ENCODE results near the gene LRBA. TPM values are rescaled to one million over a fixed set of nuclear protein-coding genes. Genes with fewer than 3 reads are reported as not detected.

The LRBA gene
- total RNA-seq, 2 donors from 2014 or later, result 55.5 to 77.7 TPM

DNA sequence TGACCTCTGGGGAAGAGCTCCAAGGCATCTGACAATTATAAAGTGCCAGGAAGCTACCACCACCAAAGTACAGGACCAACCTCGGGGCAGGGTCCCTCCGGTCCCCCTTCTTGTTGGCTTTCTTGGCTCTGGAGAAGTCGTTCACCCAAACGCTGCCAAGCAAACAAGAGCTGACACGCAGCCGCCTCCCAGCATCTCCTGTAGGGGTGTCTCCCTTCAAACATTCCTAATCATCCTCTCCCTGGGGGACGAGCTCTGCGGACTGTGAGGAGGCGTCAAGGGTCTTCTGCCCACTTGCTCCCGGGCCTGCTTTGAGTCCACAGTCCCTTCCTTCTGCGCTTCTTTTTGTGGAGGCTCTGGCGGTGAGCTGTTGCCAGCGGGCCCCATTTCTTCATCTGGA lies 592.0 kb downstream of the LRBA start:
- H3K36me3 ChIP-seq, result no peaks in the 10 kb centered on the region
- H3K4me1 ChIP-seq, result no peaks in the 10 kb centered on the region
- DNase-seq, result no peak
- no peaks in the 10 kb centered on the region for H3K27me3 ChIP-seq
- intact Hi-C loops (cut with DNase I), result no loop called here
- no peak overlapping the region for H3K27ac ChIP-seq
- no peaks in the 10 kb centered on the region for H3K9me3 ChIP-seq
- H3K4me3 ChIP-seq, result no peak overlapping the region
- TF ChIP-seq, protein P1, sequence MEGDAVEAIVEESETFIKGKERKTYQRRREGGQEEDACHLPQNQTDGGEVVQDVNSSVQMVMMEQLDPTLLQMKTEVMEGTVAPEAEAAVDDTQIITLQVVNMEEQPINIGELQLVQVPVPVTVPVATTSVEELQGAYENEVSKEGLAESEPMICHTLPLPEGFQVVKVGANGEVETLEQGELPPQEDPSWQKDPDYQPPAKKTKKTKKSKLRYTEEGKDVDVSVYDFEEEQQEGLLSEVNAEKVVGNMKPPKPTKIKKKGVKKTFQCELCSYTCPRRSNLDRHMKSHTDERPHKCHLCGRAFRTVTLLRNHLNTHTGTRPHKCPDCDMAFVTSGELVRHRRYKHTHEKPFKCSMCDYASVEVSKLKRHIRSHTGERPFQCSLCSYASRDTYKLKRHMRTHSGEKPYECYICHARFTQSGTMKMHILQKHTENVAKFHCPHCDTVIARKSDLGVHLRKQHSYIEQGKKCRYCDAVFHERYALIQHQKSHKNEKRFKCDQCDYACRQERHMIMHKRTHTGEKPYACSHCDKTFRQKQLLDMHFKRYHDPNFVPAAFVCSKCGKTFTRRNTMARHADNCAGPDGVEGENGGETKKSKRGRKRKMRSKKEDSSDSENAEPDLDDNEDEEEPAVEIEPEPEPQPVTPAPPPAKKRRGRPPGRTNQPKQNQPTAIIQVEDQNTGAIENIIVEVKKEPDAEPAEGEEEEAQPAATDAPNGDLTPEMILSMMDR (IDR thresholded peaks at IDR 0.05), result no peak
- no peak overlapping the region for H3K9ac ChIP-seq (ENCODE audit: low read depth in 2 of 2, low read length in 2 of 2)

DNA sequence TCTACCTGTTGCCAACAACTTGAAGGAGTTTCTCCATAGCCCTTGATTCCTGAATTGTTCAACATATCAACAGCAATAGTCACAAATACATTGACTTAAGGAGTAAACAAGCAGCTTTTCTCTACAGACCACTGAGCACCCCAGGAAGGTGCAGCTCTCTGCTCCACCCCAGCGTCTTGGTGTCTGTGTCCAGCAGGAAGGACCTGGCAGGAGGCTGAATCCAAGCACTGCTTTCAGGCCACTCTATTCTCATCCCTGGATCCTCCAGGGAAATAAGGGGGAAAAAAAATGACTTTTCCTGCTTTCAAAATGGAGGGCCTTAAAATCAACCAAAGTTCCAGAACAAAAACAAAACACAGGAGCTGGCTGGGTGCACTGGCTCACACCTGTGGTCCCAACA lies 593.5 kb downstream of the LRBA start:
- Histone ChIP-seq H3K36me3 (no peaks in the 10 kb centered on the region), H3K27me3 (no peaks in the 10 kb centered on the region), H3K9me3 (no peaks in the 10 kb centered on the region), H3K4me3 (no peak overlapping the region), H3K27ac (no peak overlapping the region), H3K9ac (ENCODE audit: low read depth in 2 of 2, low read length in 2 of 2) (no peak overlapping the region), H3K4me1 (no peaks in the 10 kb centered on the region)
- no peak for DNase-seq
- intact Hi-C loops (cut with DNase I), result no loop called here
- TF ChIP-seq, protein P1 (IDR thresholded peaks at IDR 0.05), result no peak

DNA sequence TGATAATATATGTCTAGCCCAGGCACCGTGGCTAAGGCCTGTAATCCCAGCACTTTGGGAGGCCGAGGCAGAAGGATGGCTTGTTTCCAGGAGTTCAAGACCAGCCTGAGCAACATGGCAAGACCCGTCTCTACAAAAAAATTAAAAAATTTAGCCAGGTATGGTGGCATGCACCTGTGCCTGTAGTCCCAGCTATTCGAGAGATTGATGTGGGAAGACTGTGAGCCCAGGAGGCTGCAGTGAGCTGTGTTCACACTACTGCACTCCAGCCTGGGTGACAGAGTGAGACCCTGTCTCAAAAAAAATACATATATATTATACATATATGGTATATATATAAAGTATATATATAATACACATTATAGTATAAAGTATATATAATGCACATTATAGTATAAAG lies 595.1 kb downstream of the LRBA start:
- H3K27me3 ChIP-seq, result no peaks in the 10 kb centered on the region
- no peak overlapping the region for H3K9ac ChIP-seq (ENCODE audit: low read depth in 2 of 2, low read length in 2 of 2)
- TF ChIP-seq, protein P1 (IDR thresholded peaks at IDR 0.05), result no peak

DNA sequence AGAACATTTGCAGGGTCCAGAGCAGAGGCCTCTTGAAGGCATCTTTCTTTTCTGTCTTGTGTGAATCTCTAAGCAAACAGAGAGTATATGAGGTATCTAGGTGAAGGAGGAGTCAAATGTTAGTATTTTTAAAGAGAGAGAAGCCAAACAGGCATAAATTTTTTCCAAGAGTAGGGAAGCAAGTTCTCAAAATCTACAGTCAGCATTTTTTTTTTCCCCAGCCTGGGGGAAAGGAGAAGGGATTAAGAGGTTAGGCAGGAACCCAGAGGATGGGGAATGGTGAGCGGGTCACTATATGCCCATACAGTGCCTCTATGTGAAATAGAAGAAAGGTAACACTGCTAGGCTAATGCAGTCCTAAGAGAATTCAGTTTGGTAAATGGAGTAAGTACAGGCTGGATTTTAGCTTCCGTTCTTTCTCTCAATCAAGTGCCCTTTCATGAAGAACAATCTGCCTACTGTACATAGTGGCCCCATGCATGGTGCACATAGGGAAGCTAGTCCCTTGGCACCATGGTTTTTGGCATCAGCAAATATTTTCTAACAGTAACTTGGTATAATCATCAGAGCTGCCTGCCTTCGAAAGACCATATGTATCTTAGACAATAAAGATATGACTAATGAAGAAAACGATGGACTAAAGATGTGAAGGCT lies 596.2 kb downstream of the LRBA start:
- Histone ChIP-seq H3K27ac (no peak overlapping the region), H3K4me1 (no peaks in the 10 kb centered on the region), H3K27me3 (no peaks in the 10 kb centered on the region), H3K4me3 (no peak overlapping the region), H3K9me3 (no peaks in the 10 kb centered on the region), H3K9ac (ENCODE audit: low read depth in 2 of 2, low read length in 2 of 2) (no peak overlapping the region), H3K36me3 (no peaks in the 10 kb centered on the region)
- TF ChIP-seq, protein P1 (IDR thresholded peaks at IDR 0.05), result no peak
- intact Hi-C loops (cut with DNase I), result no loop called here
- DNase-seq, result no peak

More for the DNA sequence above, 595.1 kb downstream of the LRBA start:
- intact Hi-C loops (cut with DNase I), result no loop called here
- Histone ChIP-seq H3K27ac (no peak overlapping the region), H3K4me3 (no peak overlapping the region), H3K36me3 (no peaks in the 10 kb centered on the region), H3K4me1 (no peaks in the 10 kb centered on the region), H3K9me3 (no peaks in the 10 kb centered on the region)
- no peak for DNase-seq

DNA sequence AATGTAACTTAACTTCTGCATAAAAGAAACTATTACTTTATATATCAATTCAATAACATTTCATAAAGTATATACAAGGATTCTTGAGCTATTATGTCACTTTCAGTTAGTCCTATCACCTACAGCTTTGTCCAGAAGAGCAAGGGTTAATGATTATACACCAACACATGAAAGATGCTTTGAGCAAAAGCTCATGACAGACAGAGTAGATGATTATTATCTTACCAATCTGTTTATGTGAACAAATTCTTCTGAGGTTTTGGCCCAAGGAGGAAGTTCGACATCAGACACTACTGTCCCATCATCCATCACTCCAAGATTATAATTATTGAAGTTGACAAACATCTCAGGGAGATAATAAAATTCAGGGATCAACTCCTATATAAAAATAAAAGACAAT lies 599.9 kb downstream of the LRBA start:
- TF ChIP-seq, protein P1 (IDR thresholded peaks at IDR 0.05), result no peak

More for the DNA sequence above, 599.9 kb downstream of the LRBA start:
- Histone ChIP-seq H3K27ac (no peak overlapping the region), H3K36me3 (no peaks in the 10 kb centered on the region), H3K4me3 (no peak overlapping the region), H3K27me3 (no peaks in the 10 kb centered on the region), H3K9me3 (no peaks in the 10 kb centered on the region), H3K4me1 (no peaks in the 10 kb centered on the region), H3K9ac (ENCODE audit: low read depth in 2 of 2, low read length in 2 of 2) (no peak overlapping the region)
- intact Hi-C loops (cut with DNase I), result no loop called here
- no peak for DNase-seq

All from colonic mucosa (tissue), 4 donors.